ENCODE data around the gene FREM2.

FREM2 gene

GRCh38 chr13:38830442-38831045 lies 143.7 kb downstream of the FREM2 start:
- no peak for DNase-seq

- no peak for DNase-seq
Observed at GRCh38 chr13:38844581-38844980, 157.7 kb downstream of the FREM2 start.

- no peak for DNase-seq
Observed at GRCh38 chr13:38848360-38848759, 161.5 kb downstream of the FREM2 start.

- DNase-seq = no peak
Observed at GRCh38 chr13:38849315-38849714, 162.4 kb downstream of the FREM2 start.

DNA sequence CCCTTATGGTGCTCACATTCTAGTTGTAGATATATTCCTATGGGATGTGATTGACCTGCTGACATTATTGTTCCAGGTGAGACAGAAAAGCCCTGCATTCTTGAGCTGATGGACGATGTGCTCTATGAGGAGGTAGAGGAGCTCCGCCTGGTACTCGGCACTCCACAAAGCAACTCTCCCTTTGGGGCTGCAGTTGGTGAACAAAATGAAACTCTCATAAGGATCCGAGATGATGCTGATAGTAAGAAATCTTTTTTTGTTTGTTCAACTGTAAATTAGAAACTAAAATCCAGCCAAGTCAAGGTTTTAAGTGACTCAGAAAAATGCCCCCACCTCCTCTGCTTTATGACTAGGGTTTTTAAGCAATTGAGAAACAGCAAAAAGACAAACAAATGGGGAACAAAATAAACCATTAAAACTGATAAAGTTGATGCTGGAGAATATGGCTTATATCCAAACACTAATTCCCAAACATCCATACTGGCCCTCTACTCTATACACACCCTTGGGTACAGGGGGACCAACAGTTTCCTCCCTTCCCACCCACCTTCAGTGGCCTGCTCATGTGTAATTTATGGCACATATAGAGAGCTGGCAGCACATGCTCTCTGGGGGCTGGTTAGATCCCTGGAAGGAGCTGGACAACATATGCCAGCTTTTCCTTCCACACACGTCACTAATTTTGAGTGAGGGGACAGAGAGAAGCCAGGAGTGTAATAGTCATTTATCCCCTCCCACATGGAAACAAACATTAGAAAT lies 164.2 kb downstream of the FREM2 start:
- DNase-seq = no peak

- no peak for DNase-seq
Observed at GRCh38 chr13:38854226-38854625, 167.3 kb downstream of the FREM2 start.

GRCh38 chr13:38856065-38856464 lies 169.2 kb downstream of the FREM2 start:
- no peak for DNase-seq

DNA sequence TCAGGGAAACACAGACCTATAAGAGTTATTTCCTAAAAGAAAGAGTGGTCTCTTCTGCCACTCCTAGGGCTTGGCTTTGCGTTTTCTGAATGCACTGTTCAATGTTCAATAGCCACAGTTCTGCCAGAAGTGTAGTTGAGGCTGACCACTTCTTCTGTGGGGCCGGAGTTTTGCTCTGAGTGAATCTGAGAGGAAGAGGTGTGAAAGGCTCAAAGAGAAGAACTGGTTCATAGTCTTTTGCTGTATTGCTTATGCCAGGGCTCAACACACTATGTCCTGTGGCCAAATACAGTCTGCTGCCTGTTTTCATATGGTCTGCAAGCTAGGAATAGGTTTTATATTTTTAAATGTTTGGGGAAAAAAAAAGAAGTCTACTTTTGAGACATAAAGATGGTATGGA lies 175.6 kb downstream of the FREM2 start:
- no peak for DNase-seq

GRCh38 chr13:38863536-38863935 lies 176.7 kb downstream of the FREM2 start:
- DNase-seq = no peak

GRCh38 chr13:38866649-38867048 lies 179.8 kb downstream of the FREM2 start:
- DNase-seq = peak; percentile 35

GRCh38 chr13:38868399-38868798 lies 181.5 kb downstream of the FREM2 start:
- DNase-seq = no peak

GRCh38 chr13:38868870-38869269 lies 182.0 kb downstream of the FREM2 start:
- DNase-seq = no peak

GRCh38 chr13:38871275-38871674 lies 184.4 kb downstream of the FREM2 start:
- no peak for DNase-seq

GRCh38 chr13:38872693-38873092 lies 185.8 kb downstream of the FREM2 start:
- DNase-seq = peak; percentile 77

DNA sequence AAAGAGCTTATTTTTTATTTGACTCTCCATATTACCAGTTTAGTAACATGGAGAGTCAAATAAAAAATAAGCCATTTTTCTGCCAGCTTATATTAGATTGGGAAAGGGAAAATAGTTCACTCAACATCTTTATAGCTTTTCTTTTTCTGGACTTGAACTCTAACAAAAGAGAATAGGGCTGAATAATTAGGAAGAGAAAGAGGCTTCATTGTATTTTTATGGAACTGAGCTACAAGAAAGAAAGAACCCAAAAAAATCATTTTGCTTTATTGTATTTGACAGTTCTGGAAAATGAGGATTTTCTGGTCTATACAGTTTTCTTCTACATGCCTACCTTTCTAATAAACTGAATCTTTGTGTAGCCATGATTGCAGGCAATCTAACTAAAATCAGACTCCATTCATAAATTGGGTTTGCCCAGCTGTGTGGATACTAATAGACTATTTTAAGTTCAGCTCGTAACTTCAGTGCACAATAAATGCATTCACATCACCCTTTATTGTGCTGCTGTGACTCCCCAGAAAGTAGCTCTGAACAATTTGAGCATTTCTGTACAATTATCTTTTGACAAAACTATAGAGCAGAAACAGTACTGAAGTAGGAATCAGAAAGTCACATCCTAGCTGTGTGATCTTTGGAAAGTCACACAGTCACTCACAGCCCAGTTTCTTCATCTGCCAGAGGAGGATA lies 188.5 kb downstream of the FREM2 start:
- no peak for DNase-seq

GRCh38 chr13:38879278-38879677 lies 192.4 kb downstream of the FREM2 start:
- no peak for DNase-seq

- no peak for DNase-seq
Observed at GRCh38 chr13:38879786-38880185, 192.9 kb downstream of the FREM2 start.

- DNase-seq = peak; percentile 82
Observed at GRCh38 chr13:38880397-38880796, 193.5 kb downstream of the FREM2 start.

DNA sequence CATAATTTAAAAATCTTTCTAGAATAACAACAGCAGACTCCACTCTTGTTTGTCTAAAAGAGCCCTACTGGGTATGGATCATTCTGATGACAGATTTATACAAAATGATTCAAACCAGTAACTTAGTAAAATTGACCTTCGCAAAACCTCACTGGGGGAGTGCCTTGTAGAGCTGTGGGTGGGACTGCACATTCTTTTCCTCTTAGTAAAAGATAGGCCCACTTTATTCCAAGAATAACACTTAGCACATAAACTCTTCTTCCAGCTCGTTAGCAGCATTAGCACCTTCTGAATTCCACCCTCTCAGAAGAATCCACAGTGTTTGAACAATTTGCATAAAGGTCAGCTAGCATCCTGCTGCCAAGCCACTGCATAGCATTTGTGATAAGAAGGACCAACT lies 196.9 kb downstream of the FREM2 start:
- DNase-seq = no peak

DNA sequence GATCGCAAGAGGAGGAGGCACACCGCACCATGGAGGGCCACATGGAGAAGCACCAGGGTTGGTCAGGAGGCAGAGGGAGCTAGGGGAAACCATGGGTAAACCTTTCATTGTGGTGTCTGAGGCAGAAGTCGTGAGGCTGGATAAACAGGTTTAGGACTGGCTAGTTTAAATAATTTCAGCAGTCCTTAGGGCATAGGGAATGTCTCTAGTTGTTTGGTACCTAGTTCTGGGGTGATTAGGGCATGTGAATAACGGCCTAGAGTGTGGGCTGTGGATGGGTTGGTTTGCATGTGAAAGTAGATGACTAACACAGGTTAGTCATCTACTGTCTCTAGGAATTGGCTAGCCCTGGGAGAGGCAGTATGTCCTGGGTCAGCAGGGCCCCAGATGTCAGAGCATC lies 201.4 kb downstream of the FREM2 start:
- DNase-seq = no peak

- DNase-seq = no peak
Observed at GRCh38 chr13:38895075-38895474, 208.2 kb downstream of the FREM2 start.

GRCh38 chr13:38897521-38897920 lies 210.6 kb downstream of the FREM2 start:
- no peak for DNase-seq

DNA sequence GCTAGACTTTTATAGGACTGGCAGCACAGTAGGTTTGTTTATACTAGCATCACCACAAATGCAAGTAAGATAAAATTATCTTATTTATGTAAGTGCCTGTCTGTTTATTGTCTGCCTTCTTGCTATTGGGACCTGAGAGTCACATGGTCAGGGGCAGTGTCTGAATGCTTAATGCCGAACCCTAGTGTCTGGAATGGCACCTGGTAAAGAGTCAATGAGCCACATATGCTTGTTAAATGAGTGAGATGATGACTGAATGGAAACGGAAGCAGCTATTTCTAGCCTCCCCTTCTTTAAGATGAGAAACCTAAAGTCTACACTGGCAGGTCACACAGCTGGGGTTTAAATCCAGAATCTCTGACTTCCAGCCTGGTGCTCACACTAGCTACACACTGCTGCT lies 211.6 kb downstream of the FREM2 start:
- DNase-seq = no peak

DNA sequence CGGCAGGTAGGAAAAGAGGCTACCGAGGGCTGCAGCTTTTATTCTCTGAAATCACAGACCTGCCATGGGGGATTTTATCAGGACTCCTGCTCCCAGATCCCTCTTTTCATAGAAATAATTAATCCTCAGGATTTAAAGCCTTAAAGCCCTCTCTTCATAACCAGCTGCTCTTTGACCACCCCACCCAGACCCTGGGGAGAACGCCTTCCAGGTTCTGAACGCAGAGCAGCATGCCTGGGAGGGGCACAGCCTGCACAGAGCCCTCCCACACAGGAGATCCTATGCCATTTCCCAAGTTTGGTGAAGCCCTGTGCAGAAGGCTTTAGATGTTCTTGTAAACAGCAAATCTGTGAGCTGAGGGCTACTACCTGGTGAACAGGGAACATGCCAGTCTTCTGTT lies 212.7 kb downstream of the FREM2 start:
- peak; percentile 32 for DNase-seq
